ENCODE data around the gene POFUT2.

POFUT2 gene

DNA sequence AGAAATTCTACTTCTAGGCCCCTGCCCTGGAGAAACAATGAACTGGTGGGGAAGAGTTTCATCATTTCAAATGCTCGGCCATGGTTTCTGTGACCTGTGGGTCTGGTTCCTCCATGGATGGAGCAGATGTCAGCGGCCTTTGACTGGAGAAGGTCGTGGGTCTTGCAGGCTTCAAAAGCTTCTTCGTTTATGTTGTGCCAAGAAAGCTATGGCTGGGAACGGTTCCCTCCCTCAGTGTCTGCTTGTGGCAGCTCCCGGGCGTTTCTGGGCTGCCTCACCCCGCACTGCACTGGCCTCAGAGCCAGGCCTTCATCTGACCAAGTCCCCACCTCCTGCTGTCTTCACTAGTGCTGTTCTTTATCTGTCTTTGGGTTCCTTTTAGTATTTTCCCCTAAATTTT lies 46.4 kb upstream of the POFUT2 start (continued):
- TF ChIP-seq, protein P1, sequence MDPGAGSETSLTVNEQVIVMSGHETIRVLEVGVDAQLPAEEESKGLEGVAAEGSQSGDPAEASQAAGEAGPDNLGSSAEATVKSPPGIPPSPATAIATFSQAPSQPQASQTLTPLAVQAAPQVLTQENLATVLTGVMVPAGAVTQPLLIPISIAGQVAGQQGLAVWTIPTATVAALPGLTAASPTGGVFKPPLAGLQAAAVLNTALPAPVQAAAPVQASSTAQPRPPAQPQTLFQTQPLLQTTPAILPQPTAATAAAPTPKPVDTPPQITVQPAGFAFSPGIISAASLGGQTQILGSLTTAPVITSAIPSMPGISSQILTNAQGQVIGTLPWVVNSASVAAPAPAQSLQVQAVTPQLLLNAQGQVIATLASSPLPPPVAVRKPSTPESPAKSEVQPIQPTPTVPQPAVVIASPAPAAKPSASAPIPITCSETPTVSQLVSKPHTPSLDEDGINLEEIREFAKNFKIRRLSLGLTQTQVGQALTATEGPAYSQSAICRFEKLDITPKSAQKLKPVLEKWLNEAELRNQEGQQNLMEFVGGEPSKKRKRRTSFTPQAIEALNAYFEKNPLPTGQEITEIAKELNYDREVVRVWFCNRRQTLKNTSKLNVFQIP (CRISPR knock-in tag; IDR thresholded peaks at IDR 0.05; ENCODE audit: borderline replicate concordance, low read depth), result no peak

DNA sequence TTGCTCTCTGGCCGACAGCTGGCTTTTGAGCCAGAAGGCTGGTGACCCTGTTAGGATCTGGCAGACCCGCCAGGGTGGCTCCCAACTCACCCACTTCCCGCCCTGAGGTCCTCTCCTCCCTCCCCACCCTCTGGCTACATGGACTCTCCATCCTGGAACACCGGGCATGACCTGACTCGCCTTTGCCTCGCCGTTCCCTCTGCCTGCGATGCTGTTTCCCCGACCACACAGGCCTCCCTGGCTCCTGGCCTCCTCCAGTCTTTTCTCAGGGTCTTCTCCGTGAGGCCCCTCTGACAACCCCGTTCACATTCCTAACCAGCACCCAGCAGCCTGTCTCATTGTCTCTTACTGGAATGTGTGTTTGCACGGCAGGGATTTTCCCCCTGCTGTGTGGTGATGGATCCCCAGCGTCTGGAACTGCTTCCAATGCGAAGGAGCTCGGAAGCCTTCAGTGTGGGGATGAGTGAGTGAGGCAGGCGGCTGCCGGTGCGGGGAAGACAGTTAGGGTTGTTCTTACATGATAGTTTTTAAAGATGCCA lies 46.0 kb upstream of the POFUT2 start:
- TF ChIP-seq OSR1 (CRISPR knock-in tag; IDR thresholded peaks at IDR 0.05), result no peak
- TF ChIP-seq, protein P1 (CRISPR knock-in tag; IDR thresholded peaks at IDR 0.05; ENCODE audit: borderline replicate concordance, low read depth), result no peak
- no peak for TF ChIP-seq ZC3H10 (CRISPR knock-in tag; IDR thresholded peaks at IDR 0.05)
- TF ChIP-seq CSDC2 (CRISPR knock-in tag; IDR thresholded peaks at IDR 0.05), result no peak
- TF ChIP-seq, protein P2, sequence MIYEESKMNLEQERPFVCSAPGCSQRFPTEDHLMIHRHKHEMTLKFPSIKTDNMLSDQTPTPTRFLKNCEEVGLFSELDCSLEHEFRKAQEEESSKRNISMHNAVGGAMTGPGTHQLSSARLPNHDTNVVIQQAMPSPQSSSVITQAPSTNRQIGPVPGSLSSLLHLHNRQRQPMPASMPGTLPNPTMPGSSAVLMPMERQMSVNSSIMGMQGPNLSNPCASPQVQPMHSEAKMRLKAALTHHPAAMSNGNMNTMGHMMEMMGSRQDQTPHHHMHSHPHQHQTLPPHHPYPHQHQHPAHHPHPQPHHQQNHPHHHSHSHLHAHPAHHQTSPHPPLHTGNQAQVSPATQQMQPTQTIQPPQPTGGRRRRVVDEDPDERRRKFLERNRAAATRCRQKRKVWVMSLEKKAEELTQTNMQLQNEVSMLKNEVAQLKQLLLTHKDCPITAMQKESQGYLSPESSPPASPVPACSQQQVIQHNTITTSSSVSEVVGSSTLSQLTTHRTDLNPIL (CRISPR knock-in tag; IDR thresholded peaks at IDR 0.05; ENCODE audit: low read depth), result no peak
- no peak for TF ChIP-seq TCF4 (CRISPR knock-in tag; IDR thresholded peaks at IDR 0.05; ENCODE audit: borderline replicate concordance)
- no peak for TF ChIP-seq TOX (CRISPR knock-in tag; IDR thresholded peaks at IDR 0.05; ENCODE audit: borderline replicate concordance)
- no peak for TF ChIP-seq BACH2 (CRISPR knock-in tag; IDR thresholded peaks at IDR 0.05; ENCODE audit: borderline replicate concordance)
- TF ChIP-seq SNAI2 (CRISPR knock-in tag; IDR thresholded peaks at IDR 0.05), result no peak
- no peak for TF ChIP-seq ZNF565 (CRISPR knock-in tag; conservative IDR thresholded peaks at IDR 0.05; ENCODE audit: low read depth)
- TF ChIP-seq ZNF70 (CRISPR knock-in tag; IDR thresholded peaks at IDR 0.05), result no peak
- ATAC-seq, result no peak

DNA sequence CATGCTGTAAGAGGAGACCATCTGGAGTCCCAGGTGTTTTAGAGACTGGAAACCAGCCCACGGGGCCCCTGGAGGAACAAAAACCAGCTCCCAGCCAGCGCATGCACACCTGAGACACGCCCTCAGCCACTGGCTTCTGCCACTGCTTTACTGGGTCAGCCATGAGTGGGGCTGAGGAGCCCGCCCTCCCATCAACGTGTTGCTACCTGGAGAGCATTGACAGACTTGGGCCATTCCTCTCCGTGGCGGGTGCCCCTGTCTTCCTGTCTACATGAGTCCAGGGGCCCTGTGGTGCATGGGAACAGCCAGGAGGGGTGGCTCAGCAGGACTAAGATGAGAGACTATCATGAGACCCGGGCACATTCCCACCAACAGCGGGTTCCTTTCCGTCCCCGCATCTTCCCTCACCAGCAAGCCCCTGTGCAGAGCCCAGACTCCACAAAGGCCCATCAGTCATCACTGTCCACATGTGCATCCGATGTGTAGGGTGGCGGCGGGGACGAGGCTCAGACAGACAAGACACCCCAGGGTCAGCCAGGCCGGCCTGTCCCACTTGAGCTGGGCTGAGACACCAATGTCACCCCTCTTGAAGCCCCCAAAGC lies 45.4 kb upstream of the POFUT2 start:
- TF ChIP-seq ZNF8 (CRISPR knock-in tag; IDR thresholded peaks at IDR 0.05) (no peak), OSR1 (CRISPR knock-in tag; IDR thresholded peaks at IDR 0.05) (no peak), PPARA (CRISPR knock-in tag; IDR thresholded peaks at IDR 0.05; ENCODE audit: borderline replicate concordance) (no peak), SNAI2 (CRISPR knock-in tag; IDR thresholded peaks at IDR 0.05) (no peak), TOX (CRISPR knock-in tag; IDR thresholded peaks at IDR 0.05; ENCODE audit: borderline replicate concordance) (no peak), ZFP30 (CRISPR knock-in tag; IDR thresholded peaks at IDR 0.05) (no peak)
- no peak for ATAC-seq

DNA sequence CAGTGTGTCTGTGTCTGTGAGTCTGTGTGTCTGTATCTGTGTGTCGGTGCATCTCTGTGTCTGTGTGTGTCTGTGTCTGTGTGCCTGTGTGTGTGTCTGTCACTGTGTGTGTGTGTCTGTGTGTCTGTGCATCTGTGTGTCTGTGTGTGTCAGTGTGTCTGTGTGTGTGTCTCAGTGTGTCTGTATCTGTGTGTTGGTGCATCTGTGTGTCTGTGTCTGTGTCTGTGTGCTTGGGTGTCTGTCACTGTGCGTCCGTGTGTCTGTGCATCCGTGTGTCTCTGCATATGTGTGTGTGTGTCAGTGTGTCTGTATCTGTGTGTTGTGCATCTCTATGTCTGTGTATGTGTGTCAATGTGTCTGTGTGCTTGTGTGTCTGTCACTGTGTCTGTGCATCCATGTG lies 44.7 kb upstream of the POFUT2 start:
- ATAC-seq, result no peak
- TF ChIP-seq, protein P1 (CRISPR knock-in tag; IDR thresholded peaks at IDR 0.05; ENCODE audit: borderline replicate concordance, low read depth), result no peak
- TF ChIP-seq TCF4 (CRISPR knock-in tag; IDR thresholded peaks at IDR 0.05; ENCODE audit: borderline replicate concordance) (no peak), GLIS3 (CRISPR knock-in tag; IDR thresholded peaks at IDR 0.05) (no peak), ZFP3 (CRISPR knock-in tag; IDR thresholded peaks at IDR 0.05) (no peak), ZNF565 (CRISPR knock-in tag; conservative IDR thresholded peaks at IDR 0.05; ENCODE audit: low read depth) (no peak), BACH2 (CRISPR knock-in tag; IDR thresholded peaks at IDR 0.05; ENCODE audit: borderline replicate concordance) (no peak), ZNF70 (CRISPR knock-in tag; IDR thresholded peaks at IDR 0.05) (no peak), TOX (CRISPR knock-in tag; IDR thresholded peaks at IDR 0.05; ENCODE audit: borderline replicate concordance) (no peak), ARNTL (CRISPR knock-in tag; IDR thresholded peaks at IDR 0.05; ENCODE audit: borderline replicate concordance, low read depth) (no peak), CSDC2 (CRISPR knock-in tag; IDR thresholded peaks at IDR 0.05) (no peak), PPARA (CRISPR knock-in tag; IDR thresholded peaks at IDR 0.05; ENCODE audit: borderline replicate concordance) (no peak), ZNF8 (CRISPR knock-in tag; IDR thresholded peaks at IDR 0.05) (no peak), SNAI2 (CRISPR knock-in tag; IDR thresholded peaks at IDR 0.05) (no peak), OSR1 (CRISPR knock-in tag; IDR thresholded peaks at IDR 0.05) (no peak), ESRRG (CRISPR knock-in tag; IDR thresholded peaks at IDR 0.05) (no peak)
- TF ChIP-seq, protein P3, sequence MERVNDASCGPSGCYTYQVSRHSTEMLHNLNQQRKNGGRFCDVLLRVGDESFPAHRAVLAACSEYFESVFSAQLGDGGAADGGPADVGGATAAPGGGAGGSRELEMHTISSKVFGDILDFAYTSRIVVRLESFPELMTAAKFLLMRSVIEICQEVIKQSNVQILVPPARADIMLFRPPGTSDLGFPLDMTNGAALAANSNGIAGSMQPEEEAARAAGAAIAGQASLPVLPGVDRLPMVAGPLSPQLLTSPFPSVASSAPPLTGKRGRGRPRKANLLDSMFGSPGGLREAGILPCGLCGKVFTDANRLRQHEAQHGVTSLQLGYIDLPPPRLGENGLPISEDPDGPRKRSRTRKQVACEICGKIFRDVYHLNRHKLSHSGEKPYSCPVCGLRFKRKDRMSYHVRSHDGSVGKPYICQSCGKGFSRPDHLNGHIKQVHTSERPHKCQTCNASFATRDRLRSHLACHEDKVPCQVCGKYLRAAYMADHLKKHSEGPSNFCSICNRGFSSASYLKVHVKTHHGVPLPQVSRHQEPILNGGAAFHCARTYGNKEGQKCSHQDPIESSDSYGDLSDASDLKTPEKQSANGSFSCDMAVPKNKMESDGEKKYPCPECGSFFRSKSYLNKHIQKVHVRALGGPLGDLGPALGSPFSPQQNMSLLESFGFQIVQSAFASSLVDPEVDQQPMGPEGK (CRISPR knock-in tag; IDR thresholded peaks at IDR 0.05; ENCODE audit: borderline replicate concordance), result no peak
- TF ChIP-seq, protein P4, sequence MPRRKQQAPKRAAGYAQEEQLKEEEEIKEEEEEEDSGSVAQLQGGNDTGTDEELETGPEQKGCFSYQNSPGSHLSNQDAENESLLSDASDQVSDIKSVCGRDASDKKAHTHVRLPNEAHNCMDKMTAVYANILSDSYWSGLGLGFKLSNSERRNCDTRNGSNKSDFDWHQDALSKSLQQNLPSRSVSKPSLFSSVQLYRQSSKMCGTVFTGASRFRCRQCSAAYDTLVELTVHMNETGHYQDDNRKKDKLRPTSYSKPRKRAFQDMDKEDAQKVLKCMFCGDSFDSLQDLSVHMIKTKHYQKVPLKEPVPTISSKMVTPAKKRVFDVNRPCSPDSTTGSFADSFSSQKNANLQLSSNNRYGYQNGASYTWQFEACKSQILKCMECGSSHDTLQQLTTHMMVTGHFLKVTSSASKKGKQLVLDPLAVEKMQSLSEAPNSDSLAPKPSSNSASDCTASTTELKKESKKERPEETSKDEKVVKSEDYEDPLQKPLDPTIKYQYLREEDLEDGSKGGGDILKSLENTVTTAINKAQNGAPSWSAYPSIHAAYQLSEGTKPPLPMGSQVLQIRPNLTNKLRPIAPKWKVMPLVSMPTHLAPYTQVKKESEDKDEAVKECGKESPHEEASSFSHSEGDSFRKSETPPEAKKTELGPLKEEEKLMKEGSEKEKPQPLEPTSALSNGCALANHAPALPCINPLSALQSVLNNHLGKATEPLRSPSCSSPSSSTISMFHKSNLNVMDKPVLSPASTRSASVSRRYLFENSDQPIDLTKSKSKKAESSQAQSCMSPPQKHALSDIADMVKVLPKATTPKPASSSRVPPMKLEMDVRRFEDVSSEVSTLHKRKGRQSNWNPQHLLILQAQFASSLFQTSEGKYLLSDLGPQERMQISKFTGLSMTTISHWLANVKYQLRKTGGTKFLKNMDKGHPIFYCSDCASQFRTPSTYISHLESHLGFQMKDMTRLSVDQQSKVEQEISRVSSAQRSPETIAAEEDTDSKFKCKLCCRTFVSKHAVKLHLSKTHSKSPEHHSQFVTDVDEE (CRISPR knock-in tag; IDR thresholded peaks at IDR 0.05), result no peak
- TF ChIP-seq, protein P2 (CRISPR knock-in tag; IDR thresholded peaks at IDR 0.05; ENCODE audit: low read depth), result no peak
